Fibroblast of lung (primary cell): ENCODE measurements around the gene CDC42SE2.

Experiments used
- CTCF ChIP-seq, 2 donors: IDR thresholded peaks in 1 of 2; conservative IDR thresholded peaks in 1 of 2; 1 replicate in 1 of 2; 2 replicates in 1 of 2; pipeline ENCODE4 v1.5.1; 2011 to 2012; ENCODE audit warnings: low read length in 2 of 2, control low read depth in 1 of 2, inconsistent platforms in 1 of 2, low read depth in 1 of 2, mild to moderate bottlenecking in 1 of 2
- EZH2 ChIP-seq: IDR thresholded peaks from 2 replicates; pipeline ENCODE4 v1.5.1; 2012; ENCODE audit warnings: low read length, control low read depth, mild to moderate bottlenecking; ENCODE audit errors: missing control alignments

- TF ChIP-seq CTCF (conservative IDR thresholded peaks at IDR 0.05 in 1 of 2, IDR thresholded peaks at IDR 0.05 in 1 of 2; ENCODE audit: low read depth in 1 of 2, low read length in 2 of 2) = no peak
- TF ChIP-seq EZH2 = no peak
Measured at GRCh38 chr5:131262953-131263541, 806 bp upstream of the CDC42SE2 start.
